B cell (primary cell): ENCODE measurements around the gene GCHFR. TPM values are rescaled to one million over a fixed set of nuclear protein-coding genes. Genes with fewer than 3 reads are reported as not detected.

Experiments used
- ATAC-seq: fragments of 200-7000 bp; cut with Tn5 transposase; one replicate; pipeline ENCODE4 v1.10.0; 2021; ENCODE audit warnings: low read depth, mild to moderate bottlenecking, moderate number of reproducible peaks, moderate library complexity
- CTCF ChIA-PET: fragments of 350-600 bp; sonication (Branson Sonifier 250); formaldehyde crosslinking; loops from one replicate; lab custom pipeline; 2021; ENCODE audit warnings: antibody characterized with exemption, inconsistent platforms; lab: Charles Lee
- POLR2A ChIA-PET: fragments of 350-600 bp; sonication (Branson Sonifier 250); formaldehyde crosslinking; loops from one replicate; lab custom pipeline; 2021; ENCODE audit warnings: antibody characterized with exemption; lab: Charles Lee
- DNase-seq: peaks from one replicate; pipeline ENCODE4 v3.0.0; 2013
- H2AFZ ChIP-seq: 2 replicates; pipeline ENCODE4 v1.6.1; 2012; ENCODE audit warnings: mild to moderate bottlenecking, low read depth, low read length; ENCODE audit not compliant: insufficient read depth, poor library complexity, severe bottlenecking
- H3K27ac ChIP-seq, 2 donors: 1 replicate in 1 of 2; 2 replicates in 1 of 2; pipeline ENCODE4 v1.5.1; 2012 to 2013; ENCODE audit warnings: low read length in 2 of 2, mild to moderate bottlenecking in 2 of 2, moderate library complexity in 1 of 2
- H3K27me3 ChIP-seq, 4 experiments: fragments of 200-600 bp in 1 of 4; sonication (generic) in 1 of 4; replicated peaks in 1 of 4; 1 replicate in 2 of 4; 2 replicates in 2 of 4; pipeline versions ENCODE4 v1.6.1 to v1.7.0; 2013 to 2016; ENCODE audit warnings: low read length in 3 of 4, mild to moderate bottlenecking in 2 of 4, mixed read lengths in 1 of 4, moderate library complexity in 1 of 4; ENCODE audit not compliant: insufficient read depth in 4 of 4, control insufficient read depth in 3 of 4; ENCODE audit errors: control extremely low read depth in 1 of 4
- H3K36me3 ChIP-seq, 2 experiments: replicated peaks in 1 of 2; 1 replicate in 1 of 2; 2 replicates in 1 of 2; pipeline versions ENCODE4 v1.6.1 to v1.7.1; 2013; ENCODE audit warnings: low read length in 1 of 2; ENCODE audit not compliant: insufficient read depth in 2 of 2, control insufficient read depth in 1 of 2; ENCODE audit errors: control extremely low read depth in 1 of 2, extremely low read depth in 1 of 2
- H3K4me1 ChIP-seq, 2 donors: fragments of 200-600 bp in 1 of 2; sonication (generic) in 1 of 2; 1 replicate in 1 of 2; 2 replicates in 1 of 2; pipeline versions ENCODE4 v1.5.1 to v1.6.1; 2013 to 2017; ENCODE audit warnings: low read length in 2 of 2; ENCODE audit not compliant: control insufficient read depth in 2 of 2, insufficient read depth in 2 of 2
- H3K4me2 ChIP-seq: replicated peaks from 2 replicates; pipeline ENCODE3; 2012; ENCODE audit warnings: mild to moderate bottlenecking, low read depth, low read length; ENCODE audit not compliant: poor library complexity, severe bottlenecking
- H3K4me3 ChIP-seq, 5 experiments: fragments of 200-600 bp in 1 of 5; sonication (generic) in 1 of 5; 1 replicate in 3 of 5; 2 replicates in 2 of 5; pipeline versions ENCODE4 v1.5.1 to v1.7.0; 2011 to 2016; ENCODE audit warnings: low read length in 4 of 5, mild to moderate bottlenecking in 4 of 5, low read depth in 2 of 5, control low read depth in 1 of 5, moderate library complexity in 1 of 5; ENCODE audit not compliant: insufficient read depth in 1 of 5; ENCODE audit errors: control extremely low read depth in 1 of 5, extremely low read depth in 1 of 5
- H3K79me2 ChIP-seq: fragments of 200-600 bp; sonication (generic); one replicate; pipeline ENCODE4 v1.6.0; 2016; ENCODE audit warnings: low read length; ENCODE audit not compliant: control insufficient read depth, insufficient read depth
- H3K9ac ChIP-seq: fragments of 200-600 bp; sonication (generic); 2 replicates; pipeline ENCODE4 v1.6.1; 2017; ENCODE audit warnings: mild to moderate bottlenecking, low read length, moderate library complexity
- H3K9me3 ChIP-seq, 3 donors: one replicate each; pipeline versions ENCODE4 v1.6.1 to v1.7.1; 2013; ENCODE audit warnings: low read length in 2 of 3; ENCODE audit not compliant: control insufficient read depth in 2 of 3, insufficient read depth in 1 of 3; ENCODE audit errors: control extremely low read depth in 1 of 3
- H4K20me1 ChIP-seq: 2 replicates; pipeline ENCODE4 v1.6.0; 2012; ENCODE audit warnings: mild to moderate bottlenecking, low read length; ENCODE audit not compliant: insufficient read depth, control insufficient read depth, poor library complexity, severe bottlenecking
- H3K27ac Mint-ChIP-seq: one replicate; pipeline ENCODE4 v1.8.0; 2021; ENCODE audit warnings: mixed read lengths
- H3K27me3 Mint-ChIP-seq: one replicate; pipeline ENCODE4 v1.8.0; 2021; ENCODE audit warnings: mixed read lengths
- H3K4me1 Mint-ChIP-seq: one replicate; pipeline ENCODE4 v1.8.0; 2021; ENCODE audit warnings: mixed read lengths
- H3K4me3 Mint-ChIP-seq: one replicate; pipeline ENCODE4 v1.8.0; 2021; ENCODE audit warnings: mixed read lengths
- H3K9me3 Mint-ChIP-seq: one replicate; pipeline ENCODE4 v1.8.0; 2022; ENCODE audit warnings: mixed read lengths; ENCODE audit not compliant: insufficient read depth
- CTCF ChIP-seq: fragments of 200-600 bp; IDR thresholded peaks from one replicate; pipeline ENCODE4 v1.8.0; 2022; ENCODE audit warnings: antibody characterized with exemption, mild to moderate bottlenecking
- EZH2 ChIP-seq: IDR thresholded peaks from 2 replicates; pipeline ENCODE4 v1.6.1; 2012; ENCODE audit warnings: borderline replicate concordance, low read depth, mild to moderate bottlenecking, moderate library complexity, low read length; ENCODE audit not compliant: insufficient read depth, poor library complexity, severe bottlenecking
- WGBS: methylation state at CpG from one replicate; pipeline ENCODE4 v1.1.5; 2013; ENCODE audit warnings: missing lambda C conversion rate; ENCODE audit not compliant: insufficient coverage; 5-methylcytosine and 5-hydroxymethylcytosine counted together
- intact Hi-C: fragments of 100-400 bp; cut with micrococcal nuclease; formaldehyde crosslinking; loops from one replicate; pipeline ENCODE4 v1.10.0; 2022
- polyA plus RNA-seq: library from polyadenylated mRNA; depleted of rRNA; stranded (reverse); fragments of >200 nt; gene quantifications from 2 replicates; pipeline ENCODE4 v1.2.3, GENCODE V29; 2012
- total RNA-seq, 2 donors: library from RNA; stranded (reverse); fragments of 120-200 nt in 1 of 2; gene quantifications; 1 replicate in 1 of 2; 2 replicates in 1 of 2; pipeline versions ENCODE4 v1.2.3 to v1.2.4, GENCODE V29; 2013 to 2022

Gene GCHFR
- total and polyA plus RNA-seq, 2 donors (not counting 1 experiment from before 2014, with no cell fraction given) = 14.3 to 23.7 TPM

GRCh38 chr15:40749151-40749630, 14.7 kb upstream of the GCHFR start:
- TF ChIP-seq CTCF = no peak
- no peak for TF ChIP-seq EZH2
- no peaks in the 10 kb centered on the region for H3K9me3 Mint-ChIP-seq
- no peaks in the 10 kb centered on the region for H3K27me3 ChIP-seq
- ChIA-PET POLR2A (interaction anchor here (1.1 kb wide), 1 partner anchor 54 kb away, joined by 4 read pairs; the partner anchor contains the start of gene RAD51), CTCF (interaction anchor here (0.8 to 14.3 kb wide), 4 partner anchors 20 to 46 kb away, joined by 3 to 177 read pairs (median 4); partner anchors contain the start of gene C15orf62)
- H3K9ac ChIP-seq = no peak overlapping the region
- H3K27ac Mint-ChIP-seq = no peak overlapping the region
- H3K4me1 Mint-ChIP-seq = peaks cover 12% of the 10 kb centered on the region
- no peaks in the 10 kb centered on the region for H4K20me1 ChIP-seq
- ATAC-seq (no peak), DNase-seq (no peak)
- H3K4me3 ChIP-seq = no peak overlapping the region
- H3K79me2 ChIP-seq = peaks cover 41% of the 10 kb centered on the region
- WGBS = 100% methylated on average over 1 of the region's 4 CpGs
- H3K36me3 ChIP-seq = peaks cover 1 to 43% of the 10 kb centered on the region in 2 experiments
- no peak overlapping the region for H3K4me2 ChIP-seq
- no peak overlapping the region for H2AFZ ChIP-seq
- H3K4me3 Mint-ChIP-seq = no peak overlapping the region
- intact Hi-C loops = no loop called here
- H3K27ac ChIP-seq = no peak overlapping the region
- no peaks in the 10 kb centered on the region for H3K9me3 ChIP-seq
- H3K4me1 ChIP-seq = peaks cover 5 to 7% of the 10 kb centered on the region in 2 donors
- no peaks in the 10 kb centered on the region for H3K27me3 Mint-ChIP-seq

GRCh38 chr15:40750885-40751284, 13.0 kb upstream of the GCHFR start:
- intact Hi-C loops = no loop called here
- no peak overlapping the region for H3K27ac ChIP-seq
- no peak overlapping the region for H2AFZ ChIP-seq
- H3K4me3 Mint-ChIP-seq = no peak overlapping the region
- H3K79me2 ChIP-seq = peaks cover 45% of the 10 kb centered on the region
- H3K9ac ChIP-seq = no peak overlapping the region
- no peak for DNase-seq
- no peaks in the 10 kb centered on the region for H3K27me3 Mint-ChIP-seq
- CTCF ChIA-PET = interaction anchor here (14.3 kb wide), 1 partner anchor 29 kb away, joined by 177 read pairs; no protein-coding TSS in a partner anchor
- H3K9me3 Mint-ChIP-seq = no peaks in the 10 kb centered on the region
- WGBS = 100% methylated on average over 2 of the region's 4 CpGs
- peaks cover 1 to 30% of the 10 kb centered on the region in 2 experiments for H3K36me3 ChIP-seq
- no peaks in the 10 kb centered on the region for H4K20me1 ChIP-seq
- no peaks in the 10 kb centered on the region for H3K27me3 ChIP-seq
- ATAC-seq = no peak
- TF ChIP-seq EZH2 = no peak
- no peak for TF ChIP-seq CTCF
- no peak overlapping the region for H3K27ac Mint-ChIP-seq
- no peaks in the 10 kb centered on the region for H3K9me3 ChIP-seq
- no peak overlapping the region for H3K4me2 ChIP-seq
- H3K4me3 ChIP-seq = no peak overlapping the region
- H3K4me1 ChIP-seq = peaks cover 8 to 19% of the 10 kb centered on the region in 2 donors
- peaks cover 21% of the 10 kb centered on the region for H3K4me1 Mint-ChIP-seq
- POLR2A ChIA-PET = interaction anchor here (0.8 kb wide), 1 partner anchor 18 kb away, joined by 3 read pairs; no protein-coding TSS in a partner anchor
